ENCODE measurements around the gene LITAFD. TPM values are rescaled to one million over a fixed set of nuclear protein-coding genes. Genes with fewer than 3 reads are reported as not detected.

Gene LITAFD
- total and polyA plus RNA-seq, 9 of the 15 experiments (the other 6 are each of a cell fraction or from before 2014, with no cell fraction given): not detected

DNA sequence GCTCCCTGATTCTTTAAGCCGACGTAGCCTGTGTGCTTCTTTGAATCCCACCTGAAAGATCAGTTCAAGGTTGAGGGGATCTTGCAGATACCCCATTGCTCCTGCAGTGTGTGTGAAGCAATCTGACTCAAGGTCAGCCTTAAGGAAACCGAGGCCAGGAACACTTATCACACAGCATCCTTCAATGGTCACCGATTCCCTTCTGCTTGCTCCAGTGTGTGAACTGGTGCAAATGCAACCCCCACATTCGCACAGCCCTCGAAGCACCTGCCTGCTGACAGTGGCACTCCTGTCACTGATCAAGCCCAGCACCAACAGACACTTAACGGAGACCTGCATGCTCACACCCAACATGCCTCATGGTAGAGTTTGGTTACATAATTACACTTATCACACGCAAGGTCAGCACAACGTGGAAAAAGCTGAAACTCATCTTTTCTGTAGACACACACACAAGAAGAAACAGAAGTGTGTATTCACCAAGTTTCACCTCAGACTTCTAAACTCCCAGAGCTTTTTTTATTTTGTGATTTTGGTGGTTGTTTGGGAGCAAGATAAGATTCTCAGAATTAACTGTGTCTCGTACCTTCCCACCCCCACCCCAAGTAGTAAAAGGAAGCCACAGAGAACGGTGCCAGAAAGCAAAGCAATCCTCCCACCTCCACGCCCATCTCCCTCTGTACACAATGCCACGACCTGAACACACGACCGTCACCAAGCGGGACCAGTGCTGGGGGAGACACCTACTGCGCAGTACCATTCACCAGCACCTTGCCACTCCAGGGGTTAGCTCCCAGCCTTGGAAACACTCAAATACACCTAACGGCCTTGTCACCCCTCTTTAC, 37.2 kb downstream of the LITAFD start:
- BruUV-seq (replicated peaks): no TSS peak
- Histone ChIP-seq H4K20me1 (replicated peaks; ENCODE audit: control insufficient read depth, insufficient read depth, low read length) (peaks cover 10% of the 10 kb centered on the region; the same call in 1 of the 2 replicates), H3K27ac (ENCODE audit: extremely low read depth, low read depth, low read length) (no peak overlapping the region), H3K79me2 (ENCODE audit: control insufficient read depth, insufficient read depth, low read length) (peaks cover 10% of the 10 kb centered on the region; the same call in 2 of the 3 replicates), H3K9ac (ENCODE audit: insufficient read depth in 1 of 2, low read depth in 2 of 2, low read length in 2 of 2) (peak overlapping the region in 1 of 2 experiments; percentile 56; a peak in 1 of 4 replicates), H3K27me3 (ENCODE audit: control insufficient read depth in 2 of 2, insufficient read depth in 2 of 2, low read length in 2 of 2) (no peaks in the 10 kb centered on the region), H3K9me3 (replicated peaks; ENCODE audit: control insufficient read depth, insufficient read depth, low read depth, low read length) (no peaks in the 10 kb centered on the region), H3K4me2 (ENCODE audit: insufficient read depth, low read length) (no peak overlapping the region), H3K9me1 (ENCODE audit: control insufficient read depth, insufficient read depth, low read length) (peaks cover 4% of the 10 kb centered on the region), H2AFZ (ENCODE audit: low read depth, low read length) (no peak overlapping the region), H3K36me3 (ENCODE audit: control insufficient read depth, insufficient read depth, low read length) (peaks cover 99% of the 10 kb centered on the region), H3K4me3 (no peak overlapping the region), H3K4me1 (replicated peaks in 1 of 2; ENCODE audit: control insufficient read depth in 2 of 2, insufficient read depth in 2 of 2, low read length in 2 of 2) (peaks cover 0 to 8% of the 10 kb centered on the region in 2 experiments; a peak in 2 of 5 replicates)
- CTCF ChIA-PET (ENCODE audit: low intra/inter-chr PET ratio): no interaction called here
- peak; percentile 19 for FAIRE-seq
- POLR2A ChIA-PET: interaction anchor here (0.6 to 1.1 kb wide), 2 partner anchors 45 to 100 kb away, joined by 3 read pairs; partner anchors contain the start of gene USP7
- TF ChIP-seq MNT (conservative IDR thresholded peaks at IDR 0.05): 0 out of 4 replicates have a peak, but pooled peaks of 1 of the 2 experiments have one; percentile 11
- TF ChIP-seq ZBTB8A (IDR thresholded peaks at IDR 0.05; ENCODE audit: partially characterized antibody): no peak
- TF ChIP-seq POLR2B (IDR thresholded peaks at IDR 0.05; ENCODE audit: low read depth, partially characterized antibody): peak; percentile 22
- 0 out of 2 replicates have a peak, but pooled peaks have one; percentile 11 for TF ChIP-seq ZNF316 (IDR thresholded peaks at IDR 0.05)
- no peak for ATAC-seq
- WGBS (ENCODE audit: insufficient coverage, low coverage, missing lambda C conversion rate): 53% methylated on average over 18 of the region's 18 CpGs
- intact Hi-C loops (cut with micrococcal nuclease): no loop called here
- DNase-seq (ENCODE audit: extremely low read depth in 1 of 4, low spot score in 3 of 4): peak in 1 of 4 experiments; percentile 14
- in situ Hi-C loops (cut with MboI): no loop called here
